Adrenal gland (tissue), 5 donors: ENCODE measurements around the gene CFAP74.

Experiments used
- CTCF ChIP-seq, 6 experiments: fragments of 450-650 bp in 4 of 6; fragments of 200-600 bp in 2 of 6; sonication (generic) in 1 of 6; IDR thresholded peaks; 1 replicate in 5 of 6; 2 replicates in 1 of 6; pipeline versions ENCODE4 v1.5.1 to v1.8.0; 2016 to 2021; ENCODE audit warnings: antibody characterized with exemption in 6 of 6, mild to moderate bottlenecking in 2 of 6, moderate library complexity in 1 of 6
- POLR2A ChIP-seq, 2 donors: fragments of 450-650 bp; IDR thresholded peaks; one replicate each; pipeline ENCODE4 v1.6.1; 2017; ENCODE audit warnings: antibody characterized with exemption in 2 of 2, mild to moderate bottlenecking in 2 of 2, moderate library complexity in 1 of 2
- donor health status: DM: no; HTN: no; CAD: no.

- no peak for TF ChIP-seq CTCF (IDR thresholded peaks at IDR 0.05)
- no peak for TF ChIP-seq POLR2A (IDR thresholded peaks at IDR 0.05)
Observed at GRCh38 chr1:1986451-1987141, 17.0 kb downstream of the CFAP74 start.
